HFFc6 (cell line): ENCODE data around the gene NIPA2. TPM values are rescaled to one million over a fixed set of nuclear protein-coding genes. Genes with fewer than 3 reads are reported as not detected.

Source experiments
- DNase-seq: peaks from one replicate; pipeline ENCODE4 v3.0.0-alpha.2; 2018
- H3K27ac Mint-ChIP-seq: 2 replicates; pipeline ENCODE4 v1.8.0; 2020; ENCODE audit warnings: mild to moderate bottlenecking, mixed read lengths
- H3K27me3 Mint-ChIP-seq: 2 replicates; pipeline ENCODE4 v1.8.0; 2021; ENCODE audit warnings: mild to moderate bottlenecking, moderate library complexity, mixed read lengths; ENCODE audit not compliant: insufficient read depth
- H3K36me3 Mint-ChIP-seq: 2 replicates; pipeline ENCODE4 v1.8.0; 2021; ENCODE audit warnings: low read depth, mixed read lengths
- H3K4me1 Mint-ChIP-seq: 2 replicates; pipeline ENCODE4 v1.8.0; 2020; ENCODE audit warnings: low read depth, mixed read lengths
- H3K4me3 Mint-ChIP-seq: 2 replicates; pipeline ENCODE4 v1.8.0; 2020; ENCODE audit warnings: mild to moderate bottlenecking, moderate library complexity, mixed read lengths
- H3K9me3 Mint-ChIP-seq: 2 replicates; pipeline ENCODE4 v1.8.0; 2020; ENCODE audit warnings: mild to moderate bottlenecking, mixed read lengths
- long read RNA-seq: library from polyadenylated mRNA; unstranded; transcript quantifications from one replicate; pipeline ENCODE4 v2.0.0, GENCODE V29; 2019
- total RNA-seq, 6 experiments: library from RNA; stranded (reverse); fragmentation: NEBNext Ultra II Directional; extraction: Animal tissue kit (Norgen Biotek cat#: 25700); gene quantifications; 2 replicates in 1 of 6; 3 replicates in 5 of 6; pipeline ENCODE4 v1.2.3, GENCODE V29; 2021
- TF ChIP-seq, protein P1 (sequence below): fragments of 200-600 bp; sonication (generic); IDR thresholded peaks from 2 replicates; pipeline ENCODE4 v1.5.0; 2021; ENCODE audit warnings: antibody characterized with exemption, mild to moderate bottlenecking

NIPA2 gene
- total RNA-seq: 10 to 100 TPM; 71.7 to 92.4 (median 76.6) TPM
- long read RNA-seq, transcript NIPA2-204 (7 exons, 3,130 nt): minor isoform, 14 of 147 reads
- long read RNA-seq, transcript NIPA2-201 (8 exons, 3,233 nt): minor isoform, 19 of 147 reads
- long read RNA-seq, transcript NIPA2-203 (6 exons, 2,280 nt): major isoform, 39 of 147 reads
- long read RNA-seq, partial matches to known transcripts: 9 of 147 reads
- long read RNA-seq, other reads (novel, unspliced or antisense): 63 of 147 reads

DNA sequence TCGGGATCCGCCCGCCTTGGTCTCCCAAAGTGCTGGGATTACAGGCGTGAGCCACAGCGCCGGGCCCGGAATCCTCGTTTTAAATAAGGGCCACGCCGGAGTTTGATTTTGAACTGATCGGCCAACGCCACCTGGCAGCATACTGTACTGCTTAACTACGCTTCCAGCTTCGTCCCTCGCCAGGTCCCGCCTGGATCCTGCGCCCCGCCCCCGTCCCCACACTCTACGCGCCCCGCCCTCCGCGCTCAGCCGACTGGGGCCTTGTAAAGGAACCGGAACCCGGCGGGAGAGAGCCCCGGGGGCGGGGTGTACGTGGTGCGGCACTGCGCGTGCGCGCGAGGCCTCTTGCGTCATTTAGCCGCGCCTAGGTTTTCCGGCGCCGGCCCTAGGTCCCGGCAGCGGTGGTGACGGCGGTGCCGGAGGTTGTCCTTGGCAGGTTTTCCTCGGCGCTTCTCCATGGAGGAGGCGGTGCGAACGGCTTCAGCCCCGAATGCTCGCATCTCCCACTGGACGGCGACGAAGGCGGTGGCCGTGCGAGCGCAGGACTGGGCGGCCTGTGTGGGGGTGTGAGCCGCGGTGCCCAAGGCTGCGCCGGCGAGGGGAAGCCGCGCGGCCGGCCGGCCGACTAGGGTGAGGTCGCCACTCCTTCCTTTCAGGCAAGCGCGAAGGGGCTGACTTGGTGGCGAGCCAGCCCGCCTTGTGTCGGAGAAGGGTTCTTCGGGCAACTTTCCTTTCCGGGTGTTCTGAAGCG lies at the start of gene NIPA2:
TSS of gene NIPA2 (plus strand) at position 375 of the 751 bp plus-strand sequence. CDS start 13,066 bp downstream, outside the sequence.
- H3K4me1 Mint-ChIP-seq: peaks cover 24% of the 10 kb centered on the region
- H3K9me3 Mint-ChIP-seq: no peaks in the 10 kb centered on the region
- H3K4me3 Mint-ChIP-seq: peak within 1 kb of the TSS; percentile 99
- H3K27me3 Mint-ChIP-seq: peaks cover 3% of the 10 kb centered on the region; the same call in 1 of the 2 replicates
- H3K27ac Mint-ChIP-seq: peak within 1 kb of the TSS; percentile 93
- TF ChIP-seq, protein P1, sequence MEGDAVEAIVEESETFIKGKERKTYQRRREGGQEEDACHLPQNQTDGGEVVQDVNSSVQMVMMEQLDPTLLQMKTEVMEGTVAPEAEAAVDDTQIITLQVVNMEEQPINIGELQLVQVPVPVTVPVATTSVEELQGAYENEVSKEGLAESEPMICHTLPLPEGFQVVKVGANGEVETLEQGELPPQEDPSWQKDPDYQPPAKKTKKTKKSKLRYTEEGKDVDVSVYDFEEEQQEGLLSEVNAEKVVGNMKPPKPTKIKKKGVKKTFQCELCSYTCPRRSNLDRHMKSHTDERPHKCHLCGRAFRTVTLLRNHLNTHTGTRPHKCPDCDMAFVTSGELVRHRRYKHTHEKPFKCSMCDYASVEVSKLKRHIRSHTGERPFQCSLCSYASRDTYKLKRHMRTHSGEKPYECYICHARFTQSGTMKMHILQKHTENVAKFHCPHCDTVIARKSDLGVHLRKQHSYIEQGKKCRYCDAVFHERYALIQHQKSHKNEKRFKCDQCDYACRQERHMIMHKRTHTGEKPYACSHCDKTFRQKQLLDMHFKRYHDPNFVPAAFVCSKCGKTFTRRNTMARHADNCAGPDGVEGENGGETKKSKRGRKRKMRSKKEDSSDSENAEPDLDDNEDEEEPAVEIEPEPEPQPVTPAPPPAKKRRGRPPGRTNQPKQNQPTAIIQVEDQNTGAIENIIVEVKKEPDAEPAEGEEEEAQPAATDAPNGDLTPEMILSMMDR: peak; percentile 25; the same call in 1 of the 2 replicates
- H3K36me3 Mint-ChIP-seq: peaks cover 16% of the 10 kb centered on the region
- peak; percentile 96 for DNase-seq

DNA sequence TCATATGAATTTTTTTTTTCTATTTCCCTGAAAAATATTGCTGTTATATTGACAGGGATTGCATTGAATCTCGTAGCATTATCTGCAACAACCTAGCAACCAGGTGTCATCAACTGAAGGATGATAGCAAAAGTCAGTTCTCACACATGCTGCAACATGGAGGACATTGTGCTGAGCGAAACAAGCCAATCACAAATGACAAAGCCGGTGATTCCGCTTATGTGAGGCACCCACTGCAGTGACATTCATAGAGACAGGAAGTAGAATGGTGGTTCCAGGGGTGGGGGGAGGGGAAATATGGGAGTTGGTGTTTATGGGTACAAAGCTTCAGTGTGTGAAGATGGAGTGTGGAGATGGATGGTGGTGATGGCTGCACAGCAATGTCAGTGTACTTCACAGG lies 44.4 kb upstream of the NIPA2 start:
- peaks cover 6% of the 10 kb centered on the region for H3K36me3 Mint-ChIP-seq
- no peak overlapping the region for H3K27ac Mint-ChIP-seq
- H3K4me3 Mint-ChIP-seq: no peak overlapping the region
- peaks cover 10% of the 10 kb centered on the region for H3K4me1 Mint-ChIP-seq
- DNase-seq: no peak
- H3K9me3 Mint-ChIP-seq: peaks cover 7% of the 10 kb centered on the region; the same call in 1 of the 2 replicates
- TF ChIP-seq, protein P1: no peak
- peaks cover 1% of the 10 kb centered on the region; the same call in 1 of the 2 replicates for H3K27me3 Mint-ChIP-seq

DNA sequence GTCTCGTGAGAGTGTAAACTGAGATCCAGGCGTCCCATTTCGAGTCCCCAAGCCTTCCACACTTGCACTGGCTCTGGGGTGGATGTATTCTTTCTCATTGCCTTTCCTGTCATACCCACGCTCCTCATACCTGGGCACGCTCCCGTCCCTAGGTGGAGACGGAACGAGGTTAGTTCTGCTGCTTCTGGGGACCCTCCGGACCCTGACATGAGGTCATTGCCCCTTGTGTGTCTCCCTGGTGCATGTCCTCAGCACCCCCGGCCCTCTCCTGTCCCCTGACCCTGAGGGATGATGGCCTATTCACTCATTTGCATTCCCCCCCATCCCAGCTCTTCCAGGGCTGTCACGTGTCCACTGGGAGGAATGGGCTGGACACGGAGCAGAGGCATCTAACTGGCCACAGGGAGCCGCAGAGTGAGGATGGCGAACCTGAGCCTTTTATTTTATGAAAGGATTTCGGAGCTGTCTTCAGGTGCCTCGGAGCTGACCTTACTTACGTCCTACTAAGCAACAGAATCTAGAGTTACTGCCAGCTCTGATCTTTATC lies 43.8 kb upstream of the NIPA2 start:
- H3K27me3 Mint-ChIP-seq: peaks cover 1% of the 10 kb centered on the region; the same call in 1 of the 2 replicates
- 0 out of 2 replicates have a peak, but pooled peaks cover under 1% of the 10 kb centered on the region for H3K9me3 Mint-ChIP-seq
- H3K4me3 Mint-ChIP-seq: no peak overlapping the region
- peaks cover 10% of the 10 kb centered on the region for H3K4me1 Mint-ChIP-seq
- H3K27ac Mint-ChIP-seq: no peak overlapping the region
- TF ChIP-seq, protein P1: no peak
- DNase-seq: no peak
- no peaks in the 10 kb centered on the region for H3K36me3 Mint-ChIP-seq

DNA sequence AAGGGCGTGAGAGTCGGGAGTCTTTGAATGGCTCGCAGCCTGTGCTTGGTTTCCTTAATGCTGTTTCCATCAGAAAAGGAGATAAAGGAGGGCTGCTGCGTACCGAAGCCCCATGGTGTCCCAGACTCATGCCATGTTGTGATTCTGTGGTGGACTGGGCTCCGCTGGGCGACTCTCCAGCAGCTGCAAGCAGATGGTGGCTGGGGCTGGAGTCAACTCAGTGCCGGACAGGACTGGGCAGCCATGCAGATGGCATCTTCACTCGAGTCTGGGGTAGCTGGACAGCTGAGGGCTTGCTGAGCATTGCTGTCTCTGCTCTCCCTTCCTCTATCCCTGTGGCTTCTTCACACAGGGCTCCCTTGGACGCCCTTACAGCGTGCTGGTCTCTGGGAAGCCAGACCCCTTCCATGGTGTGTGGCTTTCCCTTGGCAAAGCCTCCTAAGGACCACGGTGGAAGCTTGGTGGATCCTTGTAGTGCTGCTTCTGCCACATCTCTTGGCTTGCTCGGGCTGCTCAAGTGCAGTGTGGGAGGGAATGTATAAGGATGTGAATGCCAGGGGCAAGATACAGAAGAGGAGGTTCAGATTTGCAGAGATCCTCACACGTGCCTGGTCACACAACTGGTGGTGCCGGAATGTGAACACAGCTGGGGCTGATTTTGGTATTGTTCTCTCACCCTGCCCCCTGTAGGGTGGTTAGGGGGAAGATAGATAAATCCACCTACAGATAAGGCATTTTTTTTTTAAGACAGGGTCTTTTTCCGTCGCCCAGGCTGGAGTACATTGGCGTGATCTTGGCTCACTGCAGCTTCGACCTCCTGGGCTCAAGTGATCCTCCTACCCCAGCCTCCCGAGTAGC lies 43.0 kb upstream of the NIPA2 start:
- Mint-ChIP-seq H3K27me3 (peaks cover 1% of the 10 kb centered on the region; the same call in 1 of the 2 replicates), H3K9me3 (no peaks in the 10 kb centered on the region), H3K4me3 (no peak overlapping the region), H3K27ac (no peak overlapping the region), H3K4me1 (peaks cover 10% of the 10 kb centered on the region), H3K36me3 (no peaks in the 10 kb centered on the region)
- TF ChIP-seq, protein P1: no peak
- DNase-seq: no peak

DNA sequence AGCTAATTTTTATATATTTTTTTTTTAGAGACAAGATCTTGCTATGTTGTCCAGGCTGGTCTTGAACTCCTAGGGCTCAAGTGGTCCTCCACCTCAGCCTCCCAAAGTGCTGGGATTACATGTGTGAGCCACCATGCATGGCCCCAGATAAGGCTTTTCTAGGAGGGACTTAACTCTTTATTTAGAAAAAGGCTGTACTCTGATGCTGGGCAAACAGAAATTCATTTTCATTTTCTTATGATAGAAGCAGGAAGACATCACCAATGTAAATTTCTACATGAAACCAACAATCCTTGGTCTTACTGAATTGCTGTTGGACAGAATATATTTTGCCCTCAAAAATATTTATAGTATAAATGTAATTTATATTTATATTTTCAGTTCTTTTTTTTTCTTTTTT lies 42.4 kb upstream of the NIPA2 start:
- no peaks in the 10 kb centered on the region for H3K27me3 Mint-ChIP-seq

More for the DNA sequence above, 42.4 kb upstream of the NIPA2 start:
- Mint-ChIP-seq H3K4me3 (no peak overlapping the region), H3K36me3 (no peaks in the 10 kb centered on the region), H3K4me1 (peaks cover 10% of the 10 kb centered on the region), H3K9me3 (no peaks in the 10 kb centered on the region), H3K27ac (peak overlapping the region; percentile 60; the same call in 1 of the 2 replicates)
- TF ChIP-seq, protein P1: no peak
- no peak for DNase-seq
